Colonic mucosa (tissue), 4 donors: ENCODE results near the gene DNMT3A. TPM values are rescaled to one million over a fixed set of nuclear protein-coding genes. Genes with fewer than 3 reads are reported as not detected.

ENCODE experiments used
- DNase-seq: peaks from one replicate; pipeline ENCODE4 v3.0.0-alpha.2; 2020
- H3K27ac ChIP-seq: fragments of 200-600 bp; one replicate; pipeline ENCODE4 v1.8.0; 2021
- H3K27me3 ChIP-seq: fragments of 200-600 bp; one replicate; pipeline ENCODE4 v1.8.0; 2021
- H3K36me3 ChIP-seq: fragments of 200-600 bp; one replicate; pipeline ENCODE4 v1.8.0; 2021
- H3K4me1 ChIP-seq: fragments of 200-600 bp; one replicate; pipeline ENCODE4 v1.8.0; 2021; ENCODE audit warnings: mild to moderate bottlenecking
- H3K4me3 ChIP-seq: fragments of 200-600 bp; one replicate; pipeline ENCODE4 v1.8.0; 2021
- H3K9ac ChIP-seq, 2 donors: one replicate each; pipeline ENCODE4 v1.7.0; 2013; ENCODE audit warnings: control low read depth in 2 of 2, low read depth in 2 of 2, low read length in 2 of 2
- H3K9me3 ChIP-seq: fragments of 200-600 bp; one replicate; pipeline ENCODE4 v1.8.0; 2021
- CTCF ChIP-seq: fragments of 200-600 bp; IDR thresholded peaks from one replicate; pipeline ENCODE4 v1.8.0; 2022; ENCODE audit warnings: antibody characterized with exemption, mild to moderate bottlenecking
- intact Hi-C: fragments of 100-400 bp; cut with DNase I; formaldehyde crosslinking; loops from one replicate; pipeline ENCODE4 v1.14.1; 2022
- total RNA-seq, 2 donors: library from RNA; stranded (reverse); fragmentation: NEBNext Ultra II Directional in 1 of 2; extraction: Animal tissue kit (Norgen Biotek cat#: 25700) in 1 of 2; gene quantifications; one replicate each; pipeline ENCODE4 v1.2.1, GENCODE V29; 2021
- donor health status: healthy.
- donor health status: DM: no; HTN: no; CAD: no.
- donor health status: DM: no; HTN: no; CAD: no.

Gene DNMT3A
- 10 to 100 TPM; 30.8 to 44.5 TPM for total RNA-seq

GRCh38 chr2:25341753-25342371 lies at the start of gene DNMT3A:
DNMT3A (minus strand) TSS chr2:25341925; CDS start chr2:25313984, 27,941 bp downstream.
- no peaks in the 10 kb centered on the region for H3K36me3 ChIP-seq
- H3K27ac ChIP-seq: peak within 1 kb of the TSS; percentile 73
- H3K9ac ChIP-seq: peak within 1 kb of the TSS; percentile 34 to 81
- no peaks in the 10 kb centered on the region for H3K27me3 ChIP-seq
- no peaks in the 10 kb centered on the region for H3K9me3 ChIP-seq
- TF ChIP-seq CTCF: no peak
- DNase-seq: peak; percentile 60
- intact Hi-C loops: no loop called here
- H3K4me3 ChIP-seq: peak within 1 kb of the TSS; percentile 69
- peaks cover 8% of the 10 kb centered on the region for H3K4me1 ChIP-seq

GRCh38 chr2:25389161-25389560 lies 47.4 kb upstream of the DNMT3A start:
- no peak overlapping the region for H3K9ac ChIP-seq
- H3K4me1 ChIP-seq: no peaks in the 10 kb centered on the region
- no peaks in the 10 kb centered on the region for H3K9me3 ChIP-seq
- no peak overlapping the region for H3K27ac ChIP-seq
- intact Hi-C loops: no loop called here
- H3K27me3 ChIP-seq: no peaks in the 10 kb centered on the region
- H3K4me3 ChIP-seq: no peak overlapping the region
- TF ChIP-seq CTCF: no peak
- H3K36me3 ChIP-seq: no peaks in the 10 kb centered on the region
- DNase-seq: no peak

GRCh38 chr2:25388491-25388890 lies 46.8 kb upstream of the DNMT3A start:
- no peak overlapping the region for H3K9ac ChIP-seq
- no peak overlapping the region for H3K4me3 ChIP-seq
- DNase-seq: no peak
- no peaks in the 10 kb centered on the region for H3K27me3 ChIP-seq
- H3K36me3 ChIP-seq: no peaks in the 10 kb centered on the region
- TF ChIP-seq CTCF: no peak
- intact Hi-C loops: no loop called here
- no peaks in the 10 kb centered on the region for H3K9me3 ChIP-seq
- H3K4me1 ChIP-seq: no peaks in the 10 kb centered on the region
- no peak overlapping the region for H3K27ac ChIP-seq

GRCh38 chr2:25387876-25388449 lies 46.2 kb upstream of the DNMT3A start:
- no peaks in the 10 kb centered on the region for H3K27me3 ChIP-seq
- H3K27ac ChIP-seq: no peak overlapping the region
- no peak for DNase-seq
- no peak overlapping the region for H3K4me3 ChIP-seq
- H3K36me3 ChIP-seq: no peaks in the 10 kb centered on the region
- intact Hi-C loops: no loop called here
- no peak overlapping the region for H3K9ac ChIP-seq
- H3K4me1 ChIP-seq: no peaks in the 10 kb centered on the region
- no peaks in the 10 kb centered on the region for H3K9me3 ChIP-seq
- no peak for TF ChIP-seq CTCF

- H3K4me3 ChIP-seq: no peak overlapping the region
- no peak overlapping the region for H3K27ac ChIP-seq
- no peaks in the 10 kb centered on the region for H3K36me3 ChIP-seq
- no peaks in the 10 kb centered on the region for H3K4me1 ChIP-seq
- no peaks in the 10 kb centered on the region for H3K9me3 ChIP-seq
- intact Hi-C loops: no loop called here
- DNase-seq: no peak
- no peaks in the 10 kb centered on the region for H3K27me3 ChIP-seq
- H3K9ac ChIP-seq: no peak overlapping the region
- no peak for TF ChIP-seq CTCF
Observed at GRCh38 chr2:25386971-25387875, 45.5 kb upstream of the DNMT3A start.
